H1 (cell line): ENCODE results near the gene GFOD1. TPM values are rescaled to one million over a fixed set of nuclear protein-coding genes. Genes with fewer than 3 reads are reported as not detected.

Experiments
- ASH2L ChIP-seq: fragments of 200-600, 300-600 bp; sonication (generic); IDR thresholded peaks from one replicate; pipeline ENCODE4 v1.7.1; 2017; ENCODE audit warnings: low read length
- CBX5 ChIP-seq: fragments of 300-800, 300-1000 bp; sonication (generic); IDR thresholded peaks from 2 replicates; pipeline ENCODE4 v1.7.1; 2016; ENCODE audit warnings: antibody characterized with exemption, low read length, low read depth
- CEBPB ChIP-seq: IDR thresholded peaks from 2 replicates; pipeline ENCODE4 v1.6.1; 2012; ENCODE audit warnings: low read depth, low read length
- CHD1 ChIP-seq: IDR thresholded peaks from 2 replicates; pipeline ENCODE4 v1.6.1; 2012; ENCODE audit warnings: low read depth, low read length, improper control_type of control experiment
- CHD7 ChIP-seq: fragments of 300-600 bp; sonication (generic); IDR thresholded peaks from 2 replicates; pipeline ENCODE4 v1.7.1; 2012; ENCODE audit warnings: low read length, moderate library complexity, mild to moderate bottlenecking, inconsistent platforms; ENCODE audit not compliant: insufficient replicate concordance
- CTBP2 ChIP-seq: IDR thresholded peaks from 2 replicates; pipeline ENCODE4 v1.7.0; 2011; ENCODE audit warnings: borderline replicate concordance, mild to moderate bottlenecking, moderate library complexity, mixed read lengths, low read length; ENCODE audit not compliant: insufficient read depth, insufficient read length
- HDAC6 ChIP-seq: IDR thresholded peaks from one replicate; pipeline ENCODE4 v1.7.1; 2012; ENCODE audit warnings: low read depth, mild to moderate bottlenecking, inconsistent platforms, low read length, moderate library complexity
- KDM1A ChIP-seq: fragments of 200-600, 300-600 bp; sonication (generic); IDR thresholded peaks from 2 replicates; pipeline ENCODE4 v1.7.1; 2016; ENCODE audit warnings: mild to moderate bottlenecking, low read length, borderline replicate concordance
- MAFK ChIP-seq: IDR thresholded peaks from 2 replicates; pipeline ENCODE4 v1.6.1; 2012; ENCODE audit warnings: low read depth, mild to moderate bottlenecking, improper control_type of control experiment, low read length
- TAF7 ChIP-seq: optimal IDR thresholded peaks from 2 replicates; pipeline ENCODE3; 2011; ENCODE audit warnings: low read depth, mild to moderate bottlenecking, inconsistent platforms, low read length, moderate library complexity, borderline replicate concordance
- TBP ChIP-seq: IDR thresholded peaks from 2 replicates; pipeline ENCODE4 v1.6.1; 2011; ENCODE audit warnings: low read depth, low read length, improper control_type of control experiment
- polyA plus RNA-seq, 7 experiments: library from polyadenylated mRNA; depleted of rRNA in 3 of 7; stranded (reverse) in 5 of 7; unstranded in 2 of 7; fragments of >200 nt in 5 of 7; fragments of 200-250 nt in 2 of 7; gene quantifications; 1 replicate in 5 of 7; 2 replicates in 1 of 7; 4 replicates in 1 of 7; pipeline versions ENCODE4 v1.2.1 to v1.2.3, GENCODE V29; 2011 to 2013; ENCODE audit warnings: missing spikeins in 2 of 7, mixed read lengths in 2 of 7
- total RNA-seq: library from RNA; stranded (reverse); fragmentation: NEBNext Ultra II Directional; extraction: Animal tissue kit (Norgen Biotek cat#: 25700); gene quantifications from 2 replicates; pipeline ENCODE4 v1.2.1, GENCODE V29; 2021

Gene GFOD1
- total and polyA plus RNA-seq, 2 of the 8 experiments (the other 6 are each of a cell fraction or from before 2014, with no cell fraction given) = 2.5 to 8.8 TPM

- TF ChIP-seq CHD7 = no peak
- TF ChIP-seq CEBPB = no peak
- TF ChIP-seq TBP = no peak
- no peak for TF ChIP-seq MAFK
- TF ChIP-seq CHD1 = no peak
- no peak for TF ChIP-seq CBX5
- no peak for TF ChIP-seq CTBP2
- no peak for TF ChIP-seq HDAC6
- TF ChIP-seq KDM1A = no peak
- TF ChIP-seq TAF7 = no peak
- TF ChIP-seq ASH2L = no peak
Measured at GRCh38 chr6:13479206-13479800, 8.1 kb downstream of the GFOD1 start (continued).
